ENCODE measurements around the gene ERCC2. TPM values are rescaled to one million over a fixed set of nuclear protein-coding genes. Genes with fewer than 3 reads are reported as not detected.

The ERCC2 gene
- total RNA-seq, 1 donor from 2014 or later, result 31.0 TPM

DNA sequence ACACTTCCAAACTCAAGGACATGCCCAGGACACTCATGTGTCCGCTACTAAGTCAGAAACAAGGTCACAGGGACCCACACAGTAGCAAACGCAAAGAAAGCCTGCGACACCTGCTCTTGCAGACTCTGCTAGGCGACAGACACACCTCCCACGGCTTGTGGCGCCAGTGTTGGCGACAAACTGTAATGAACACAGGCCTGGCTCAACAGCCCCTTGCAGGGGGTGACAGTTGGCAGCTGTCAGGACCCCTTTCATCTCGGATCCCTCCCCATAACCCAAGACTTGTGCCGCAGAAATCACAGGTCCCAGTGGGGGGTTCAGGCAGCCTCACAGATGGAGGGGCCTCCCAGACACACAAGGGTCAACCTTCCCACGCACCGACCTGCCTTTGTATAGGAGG, 48.1 kb downstream of the ERCC2 start:
- H3F3A ChIP-seq (ENCODE audit: low read depth), result peaks cover 15% of the 10 kb centered on the region
- no peak overlapping the region for H2AFZ ChIP-seq (replicated peaks)
- peaks cover 13% of the 10 kb centered on the region for H3K4me1 ChIP-seq
- no peak overlapping the region for H3K27ac ChIP-seq
- Mint-ChIP-seq H3K27me3 (ENCODE audit: insufficient read depth, low read depth) (peaks cover 16% of the 10 kb centered on the region), H3K4me1 (peaks cover 29% of the 10 kb centered on the region), H3K27ac (peak overlapping the region; percentile 51), H3K36me3 (no peaks in the 10 kb centered on the region), H3K4me3 (peak overlapping the region; percentile 7), H3K9me3 (no peaks in the 10 kb centered on the region)
- no peaks in the 10 kb centered on the region for H3K9me3 ChIP-seq (ENCODE audit: low read depth)
- H3K36me3 ChIP-seq, result no peaks in the 10 kb centered on the region
- H3K4me3 ChIP-seq, result no peak overlapping the region
- TF ChIP-seq EZH2 (IDR thresholded peaks at IDR 0.05), result no peak
- TF ChIP-seq, protein P1, sequence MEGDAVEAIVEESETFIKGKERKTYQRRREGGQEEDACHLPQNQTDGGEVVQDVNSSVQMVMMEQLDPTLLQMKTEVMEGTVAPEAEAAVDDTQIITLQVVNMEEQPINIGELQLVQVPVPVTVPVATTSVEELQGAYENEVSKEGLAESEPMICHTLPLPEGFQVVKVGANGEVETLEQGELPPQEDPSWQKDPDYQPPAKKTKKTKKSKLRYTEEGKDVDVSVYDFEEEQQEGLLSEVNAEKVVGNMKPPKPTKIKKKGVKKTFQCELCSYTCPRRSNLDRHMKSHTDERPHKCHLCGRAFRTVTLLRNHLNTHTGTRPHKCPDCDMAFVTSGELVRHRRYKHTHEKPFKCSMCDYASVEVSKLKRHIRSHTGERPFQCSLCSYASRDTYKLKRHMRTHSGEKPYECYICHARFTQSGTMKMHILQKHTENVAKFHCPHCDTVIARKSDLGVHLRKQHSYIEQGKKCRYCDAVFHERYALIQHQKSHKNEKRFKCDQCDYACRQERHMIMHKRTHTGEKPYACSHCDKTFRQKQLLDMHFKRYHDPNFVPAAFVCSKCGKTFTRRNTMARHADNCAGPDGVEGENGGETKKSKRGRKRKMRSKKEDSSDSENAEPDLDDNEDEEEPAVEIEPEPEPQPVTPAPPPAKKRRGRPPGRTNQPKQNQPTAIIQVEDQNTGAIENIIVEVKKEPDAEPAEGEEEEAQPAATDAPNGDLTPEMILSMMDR (IDR thresholded peaks at IDR 0.05), result no peak
- TF ChIP-seq EZH2phosphoT487 (IDR thresholded peaks at IDR 0.05), result no peak
- H3K9ac ChIP-seq, result no peak overlapping the region
- H4K20me1 ChIP-seq (ENCODE audit: low read depth), result no peaks in the 10 kb centered on the region
- H3K79me2 ChIP-seq (ENCODE audit: low read depth), result no peaks in the 10 kb centered on the region
- DNase-seq (ENCODE audit: low spot score), result peak; percentile 37
- peaks cover 40% of the 10 kb centered on the region for H3K27me3 ChIP-seq
- no peak overlapping the region for H3K4me2 ChIP-seq

DNA sequence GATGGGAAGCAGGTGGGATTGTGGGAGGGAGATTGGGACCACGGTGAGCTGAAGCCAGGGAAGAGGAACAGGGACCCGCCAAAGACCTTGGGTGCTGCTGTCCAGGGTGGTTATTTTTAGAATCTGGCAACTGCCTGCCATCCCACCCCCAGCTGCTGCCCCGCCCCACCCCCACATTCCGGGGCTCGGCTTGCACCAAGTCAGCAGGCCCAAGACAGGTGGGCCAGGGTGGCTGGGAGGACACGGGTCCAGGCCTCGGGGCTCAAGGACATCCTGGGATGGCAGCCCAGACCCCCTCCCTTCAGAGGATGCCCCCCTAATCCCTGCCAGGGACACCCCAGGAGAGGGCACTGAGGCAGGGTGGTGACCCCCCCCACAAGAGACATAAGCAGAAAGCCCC, 48.5 kb downstream of the ERCC2 start:
- H3K27me3 Mint-ChIP-seq (ENCODE audit: insufficient read depth, low read depth), result peaks cover 15% of the 10 kb centered on the region
- H3K27ac ChIP-seq, result no peak overlapping the region
- H3K79me2 ChIP-seq (ENCODE audit: low read depth), result no peaks in the 10 kb centered on the region
- H3K27me3 ChIP-seq, result peaks cover 45% of the 10 kb centered on the region
- H3K4me2 ChIP-seq, result no peak overlapping the region
- H3K36me3 Mint-ChIP-seq, result no peaks in the 10 kb centered on the region
- H3K9ac ChIP-seq, result no peak overlapping the region
- no peak overlapping the region for H2AFZ ChIP-seq (replicated peaks)
- H3K4me3 Mint-ChIP-seq, result no peak overlapping the region
- TF ChIP-seq, protein P1 (IDR thresholded peaks at IDR 0.05), result no peak
- TF ChIP-seq EZH2 (IDR thresholded peaks at IDR 0.05) (no peak), EZH2phosphoT487 (IDR thresholded peaks at IDR 0.05) (no peak)
- H3F3A ChIP-seq (ENCODE audit: low read depth), result peaks cover 15% of the 10 kb centered on the region
- no peaks in the 10 kb centered on the region for H3K9me3 Mint-ChIP-seq
- H3K9me3 ChIP-seq (ENCODE audit: low read depth), result no peaks in the 10 kb centered on the region
- no peak for DNase-seq (ENCODE audit: low spot score)
- H3K4me3 ChIP-seq, result no peak overlapping the region
- peaks cover 29% of the 10 kb centered on the region for H3K4me1 Mint-ChIP-seq
- H3K27ac Mint-ChIP-seq, result peak overlapping the region; percentile 51
- peaks cover 13% of the 10 kb centered on the region for H3K4me1 ChIP-seq
- no peaks in the 10 kb centered on the region for H3K36me3 ChIP-seq
- no peaks in the 10 kb centered on the region for H4K20me1 ChIP-seq (ENCODE audit: low read depth)

DNA sequence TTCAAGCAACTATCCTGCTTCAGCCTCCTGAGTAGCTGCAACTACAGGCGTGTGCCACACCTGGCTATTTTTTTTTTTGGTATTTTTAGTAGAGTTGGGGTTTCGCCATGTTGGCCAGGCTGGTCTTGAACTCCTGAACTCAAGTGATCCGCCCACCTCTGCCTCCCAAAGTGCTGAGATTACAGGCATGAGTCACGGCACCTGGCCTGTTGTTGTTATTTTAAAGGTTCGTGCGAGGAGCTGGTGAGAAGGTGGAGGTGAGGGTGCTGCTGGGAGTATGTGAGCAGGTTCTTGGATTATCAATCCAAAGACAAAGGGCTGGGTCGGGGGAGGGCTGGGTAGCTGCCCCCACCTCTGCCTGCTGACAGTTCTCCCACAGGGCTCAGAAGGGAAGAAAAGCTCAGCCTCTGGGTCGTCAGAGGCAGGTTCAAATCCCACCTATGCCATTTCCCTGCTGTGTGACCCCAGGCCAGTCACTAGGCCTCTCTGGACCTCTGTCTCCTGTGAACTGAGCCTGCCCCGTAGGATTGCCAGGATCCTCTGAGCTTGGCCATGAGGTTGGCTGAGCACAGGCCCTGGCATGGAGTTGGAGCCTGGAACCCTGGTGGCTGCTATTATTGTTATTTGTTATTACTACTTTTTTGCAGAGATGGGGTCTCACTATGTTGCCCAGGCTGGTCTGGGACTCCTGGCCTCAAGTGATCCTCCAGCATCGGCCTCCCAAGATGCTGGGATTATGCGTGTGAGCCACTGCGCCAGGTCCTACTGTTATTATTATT, 49.2 kb downstream of the ERCC2 start:
- no peaks in the 10 kb centered on the region for H3K79me2 ChIP-seq (ENCODE audit: low read depth)
- H4K20me1 ChIP-seq (ENCODE audit: low read depth), result no peaks in the 10 kb centered on the region
- H3K9me3 ChIP-seq (ENCODE audit: low read depth), result no peaks in the 10 kb centered on the region
- TF ChIP-seq EZH2 (IDR thresholded peaks at IDR 0.05) (no peak), EZH2phosphoT487 (IDR thresholded peaks at IDR 0.05) (no peak)
- TF ChIP-seq, protein P1 (IDR thresholded peaks at IDR 0.05), result no peak
- peaks cover 51% of the 10 kb centered on the region for H3K27me3 ChIP-seq
- H3K27ac ChIP-seq, result no peak overlapping the region
- H3K4me2 ChIP-seq, result no peak overlapping the region
- Mint-ChIP-seq H3K27me3 (ENCODE audit: insufficient read depth, low read depth) (peaks cover 21% of the 10 kb centered on the region), H3K36me3 (no peaks in the 10 kb centered on the region), H3K4me1 (peaks cover 25% of the 10 kb centered on the region), H3K9me3 (no peaks in the 10 kb centered on the region), H3K27ac (no peak overlapping the region), H3K4me3 (no peak overlapping the region)
- no peak for DNase-seq (ENCODE audit: low spot score)
- H3F3A ChIP-seq (ENCODE audit: low read depth), result peaks cover 15% of the 10 kb centered on the region
- H3K4me3 ChIP-seq, result no peak overlapping the region
- no peak overlapping the region for H2AFZ ChIP-seq (replicated peaks)
- peaks cover 13% of the 10 kb centered on the region for H3K4me1 ChIP-seq
- no peak overlapping the region for H3K9ac ChIP-seq
- no peaks in the 10 kb centered on the region for H3K36me3 ChIP-seq
